Measurements from ENCODE around the gene ARG2.

Gene ARG2

GRCh38 chr14:67650151-67650550 lies 30.4 kb downstream of the ARG2 start:
- Histone ChIP-seq H3K27me3 (no peaks in the 10 kb centered on the region), H3K9me3 (no peaks in the 10 kb centered on the region), H3K4me3 (ENCODE audit: low read depth, low read length) (no peak overlapping the region), H3K4me1 (no peaks in the 10 kb centered on the region), H3K36me3 (peaks cover 47% of the 10 kb centered on the region)
- DNase-seq: no peak
- TF ChIP-seq, protein P1, sequence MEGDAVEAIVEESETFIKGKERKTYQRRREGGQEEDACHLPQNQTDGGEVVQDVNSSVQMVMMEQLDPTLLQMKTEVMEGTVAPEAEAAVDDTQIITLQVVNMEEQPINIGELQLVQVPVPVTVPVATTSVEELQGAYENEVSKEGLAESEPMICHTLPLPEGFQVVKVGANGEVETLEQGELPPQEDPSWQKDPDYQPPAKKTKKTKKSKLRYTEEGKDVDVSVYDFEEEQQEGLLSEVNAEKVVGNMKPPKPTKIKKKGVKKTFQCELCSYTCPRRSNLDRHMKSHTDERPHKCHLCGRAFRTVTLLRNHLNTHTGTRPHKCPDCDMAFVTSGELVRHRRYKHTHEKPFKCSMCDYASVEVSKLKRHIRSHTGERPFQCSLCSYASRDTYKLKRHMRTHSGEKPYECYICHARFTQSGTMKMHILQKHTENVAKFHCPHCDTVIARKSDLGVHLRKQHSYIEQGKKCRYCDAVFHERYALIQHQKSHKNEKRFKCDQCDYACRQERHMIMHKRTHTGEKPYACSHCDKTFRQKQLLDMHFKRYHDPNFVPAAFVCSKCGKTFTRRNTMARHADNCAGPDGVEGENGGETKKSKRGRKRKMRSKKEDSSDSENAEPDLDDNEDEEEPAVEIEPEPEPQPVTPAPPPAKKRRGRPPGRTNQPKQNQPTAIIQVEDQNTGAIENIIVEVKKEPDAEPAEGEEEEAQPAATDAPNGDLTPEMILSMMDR (IDR thresholded peaks at IDR 0.05; ENCODE audit: low read depth, low read length): no peak

DNA sequence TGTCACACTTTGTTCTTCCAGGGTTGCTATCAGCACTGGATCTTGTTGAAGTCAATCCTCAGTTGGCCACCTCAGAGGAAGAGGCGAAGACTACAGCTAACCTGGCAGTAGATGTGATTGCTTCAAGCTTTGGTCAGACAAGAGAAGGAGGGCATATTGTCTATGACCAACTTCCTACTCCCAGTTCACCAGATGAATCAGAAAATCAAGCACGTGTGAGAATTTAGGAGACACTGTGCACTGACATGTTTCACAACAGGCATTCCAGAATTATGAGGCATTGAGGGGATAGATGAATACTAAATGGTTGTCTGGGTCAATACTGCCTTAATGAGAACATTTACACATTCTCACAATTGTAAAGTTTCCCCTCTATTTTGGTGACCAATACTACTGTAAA lies 31.0 kb downstream of the ARG2 start:
- peaks cover 49% of the 10 kb centered on the region for H3K36me3 ChIP-seq
- DNase-seq: no peak
- TF ChIP-seq, protein P1 (IDR thresholded peaks at IDR 0.05; ENCODE audit: low read depth, low read length): no peak
- no peaks in the 10 kb centered on the region for H3K27me3 ChIP-seq
- no peaks in the 10 kb centered on the region for H3K9me3 ChIP-seq
- H3K4me1 ChIP-seq: no peaks in the 10 kb centered on the region
- no peak overlapping the region for H3K4me3 ChIP-seq (ENCODE audit: low read depth, low read length)

GRCh38 chr14:67652189-67652588 lies 32.5 kb downstream of the ARG2 start:
- H3K27me3 ChIP-seq: no peaks in the 10 kb centered on the region
- TF ChIP-seq, protein P1 (IDR thresholded peaks at IDR 0.05; ENCODE audit: low read depth, low read length): no peak
- H3K9me3 ChIP-seq: no peaks in the 10 kb centered on the region
- DNase-seq: no peak
- peaks cover 52% of the 10 kb centered on the region for H3K36me3 ChIP-seq
- H3K4me1 ChIP-seq: no peaks in the 10 kb centered on the region
- no peak overlapping the region for H3K4me3 ChIP-seq (ENCODE audit: low read depth, low read length)

GRCh38 chr14:67653651-67654280 lies 34.0 kb downstream of the ARG2 start:
- Histone ChIP-seq H3K4me3 (ENCODE audit: low read depth, low read length) (no peak overlapping the region), H3K27me3 (no peaks in the 10 kb centered on the region), H3K4me1 (no peaks in the 10 kb centered on the region), H3K9me3 (no peaks in the 10 kb centered on the region), H3K36me3 (peaks cover 54% of the 10 kb centered on the region)
- peak; percentile 8 for DNase-seq
- TF ChIP-seq, protein P1 (IDR thresholded peaks at IDR 0.05; ENCODE audit: low read depth, low read length): no peak

GRCh38 chr14:67663633-67664032 lies 43.9 kb downstream of the ARG2 start:
- DNase-seq: no peak
- TF ChIP-seq, protein P1 (IDR thresholded peaks at IDR 0.05; ENCODE audit: low read depth, low read length): no peak
- H3K4me1 ChIP-seq: no peaks in the 10 kb centered on the region

DNA sequence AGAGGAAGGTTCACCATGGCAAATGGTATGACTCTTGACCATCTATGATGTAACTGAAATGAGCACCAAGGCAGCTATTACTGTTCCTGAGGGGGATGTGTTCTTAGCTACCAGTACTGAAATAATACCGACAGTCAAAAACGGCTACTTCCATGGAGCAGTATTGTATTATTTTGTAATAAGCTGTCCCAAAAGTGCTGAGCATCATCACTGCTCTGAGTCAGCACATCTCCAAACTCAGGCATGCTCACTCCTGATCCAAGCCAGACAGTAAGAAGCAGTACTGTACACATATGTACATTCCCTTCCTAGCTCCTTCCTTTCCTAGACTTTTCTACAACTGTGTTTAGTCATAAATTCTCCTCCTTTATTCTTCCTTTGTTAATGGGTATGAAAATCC lies 46.1 kb downstream of the ARG2 start:
- TF ChIP-seq, protein P1 (IDR thresholded peaks at IDR 0.05; ENCODE audit: low read depth, low read length): no peak
- DNase-seq: no peak
- no peaks in the 10 kb centered on the region for H3K4me1 ChIP-seq
- no peaks in the 10 kb centered on the region for H3K36me3 ChIP-seq
- H3K9me3 ChIP-seq: no peaks in the 10 kb centered on the region
- no peak overlapping the region for H3K4me3 ChIP-seq (ENCODE audit: low read depth, low read length)
- no peaks in the 10 kb centered on the region for H3K27me3 ChIP-seq

More at GRCh38 chr14:67663633-67664032, 43.9 kb downstream of the ARG2 start:
- H3K4me3 ChIP-seq (ENCODE audit: low read depth, low read length): no peak overlapping the region
- no peaks in the 10 kb centered on the region for H3K27me3 ChIP-seq
- peaks cover 5% of the 10 kb centered on the region; the same call in 1 of the 2 replicates for H3K36me3 ChIP-seq
- no peaks in the 10 kb centered on the region for H3K9me3 ChIP-seq
